GM12865 (cell line): ENCODE data around the gene ZCCHC3.

Experiments used
- DNase-seq: peaks from one replicate; pipeline ENCODE4 v3.0.0; 2010; ENCODE audit warnings: low read depth
- H3K4me3 ChIP-seq: 2 replicates; pipeline ENCODE4 v1.5.1; 2011; ENCODE audit warnings: mild to moderate bottlenecking, low read depth, low read length, control low read depth
- TF ChIP-seq, protein P1 (sequence below): IDR thresholded peaks from 2 replicates; pipeline ENCODE4 v1.5.1; 2011; ENCODE audit warnings: low read length, control low read depth, low read depth, inconsistent platforms; ENCODE audit not compliant: insufficient read depth; ENCODE audit errors: missing control alignments

Gene ZCCHC3

DNA sequence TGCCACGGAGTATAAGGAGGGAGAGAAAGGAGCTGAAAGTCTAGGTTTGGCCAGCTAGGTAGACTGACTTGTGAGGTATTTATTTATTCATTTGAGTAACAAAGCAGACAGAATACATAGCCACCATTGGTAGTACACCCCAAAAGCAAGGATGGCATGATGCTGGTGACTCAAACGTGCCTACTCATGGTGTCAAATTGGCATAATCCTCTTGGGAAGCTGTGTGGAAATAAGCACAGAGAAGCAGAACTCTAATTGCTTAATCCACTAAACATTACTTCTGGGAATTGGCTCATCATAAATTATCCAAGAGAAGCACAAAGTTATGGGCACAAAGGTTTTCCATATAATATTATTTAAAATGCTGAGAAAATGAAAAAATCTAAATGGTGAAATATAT, 37.4 kb upstream of the ZCCHC3 start:
- DNase-seq, result no peak
- H3K4me3 ChIP-seq, result no peak overlapping the region
- TF ChIP-seq, protein P1, sequence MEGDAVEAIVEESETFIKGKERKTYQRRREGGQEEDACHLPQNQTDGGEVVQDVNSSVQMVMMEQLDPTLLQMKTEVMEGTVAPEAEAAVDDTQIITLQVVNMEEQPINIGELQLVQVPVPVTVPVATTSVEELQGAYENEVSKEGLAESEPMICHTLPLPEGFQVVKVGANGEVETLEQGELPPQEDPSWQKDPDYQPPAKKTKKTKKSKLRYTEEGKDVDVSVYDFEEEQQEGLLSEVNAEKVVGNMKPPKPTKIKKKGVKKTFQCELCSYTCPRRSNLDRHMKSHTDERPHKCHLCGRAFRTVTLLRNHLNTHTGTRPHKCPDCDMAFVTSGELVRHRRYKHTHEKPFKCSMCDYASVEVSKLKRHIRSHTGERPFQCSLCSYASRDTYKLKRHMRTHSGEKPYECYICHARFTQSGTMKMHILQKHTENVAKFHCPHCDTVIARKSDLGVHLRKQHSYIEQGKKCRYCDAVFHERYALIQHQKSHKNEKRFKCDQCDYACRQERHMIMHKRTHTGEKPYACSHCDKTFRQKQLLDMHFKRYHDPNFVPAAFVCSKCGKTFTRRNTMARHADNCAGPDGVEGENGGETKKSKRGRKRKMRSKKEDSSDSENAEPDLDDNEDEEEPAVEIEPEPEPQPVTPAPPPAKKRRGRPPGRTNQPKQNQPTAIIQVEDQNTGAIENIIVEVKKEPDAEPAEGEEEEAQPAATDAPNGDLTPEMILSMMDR, result no peak

- DNase-seq, result no peak
- TF ChIP-seq, protein P1, result no peak
- no peak overlapping the region for H3K4me3 ChIP-seq
Measured at GRCh38 chr20:263701-264100, 33.7 kb upstream of the ZCCHC3 start.

GRCh38 chr20:266596-267562, 30.5 kb upstream of the ZCCHC3 start:
- peak; percentile 94 for DNase-seq

GRCh38 chr20:270517-270916, 26.9 kb upstream of the ZCCHC3 start:
- H3K4me3 ChIP-seq, result no peak overlapping the region
- TF ChIP-seq, protein P1, result no peak
- DNase-seq, result no peak

More at GRCh38 chr20:266596-267562, 30.5 kb upstream of the ZCCHC3 start:
- peak overlapping the region; percentile 47 for H3K4me3 ChIP-seq
- TF ChIP-seq, protein P1, result peak; percentile 95

DNA sequence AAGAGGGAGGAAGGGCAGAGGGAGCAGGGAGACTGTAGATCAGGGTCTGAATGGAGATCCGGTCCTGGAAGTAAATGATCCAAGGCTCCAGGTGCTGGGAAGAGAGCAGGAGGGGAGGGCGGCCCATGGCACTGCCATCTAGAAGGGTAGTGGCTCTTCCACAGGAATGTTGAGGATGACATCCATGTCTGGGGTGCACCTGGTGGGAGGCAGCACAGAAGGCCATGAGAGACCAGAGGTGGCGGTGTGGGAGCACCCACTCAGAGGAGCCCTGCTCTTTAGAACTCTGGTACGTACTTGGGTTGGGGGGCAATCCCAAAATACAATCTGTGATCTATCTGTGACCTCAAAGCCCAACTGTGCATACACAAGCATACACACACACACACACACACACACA, 26.3 kb upstream of the ZCCHC3 start:
- no peak overlapping the region for H3K4me3 ChIP-seq
- DNase-seq, result no peak
- TF ChIP-seq, protein P1, result no peak

GRCh38 chr20:271528-271927, 25.8 kb upstream of the ZCCHC3 start:
- no peak overlapping the region for H3K4me3 ChIP-seq

More at GRCh38 chr20:271528-271927, 25.8 kb upstream of the ZCCHC3 start:
- TF ChIP-seq, protein P1, result no peak
- no peak for DNase-seq
